K562 (cell line): Measurements from ENCODE around the gene ZBTB38. TPM values are rescaled to one million over a fixed set of nuclear protein-coding genes. Genes with fewer than 3 reads are reported as not detected.

Experiments
- ATAC-seq: fragments of 200-7000 bp; cut with Tn5 transposase; 3 replicates; pipeline ENCODE4 v1.9.1; 2020; ENCODE audit warnings: moderate library complexity
- BruUV-seq: library from RNA; stranded (reverse); fragments of 400-500 nt; replicated peaks from 2 replicates; lab custom pipeline; 2021; lab: Mats Ljungman, UMichigan
- CTCF ChIA-PET: fragments of 300-600 bp; formaldehyde crosslinking; extraction: SDS; loops from one replicate; lab custom pipeline; 2021; ENCODE audit warnings: low intra/inter-chr PET ratio; lab: Yijun Ruan, JAX
- POLR2A ChIA-PET: fragments of 300-600, 350-650 bp; sonication (Branson Sonifier 250); formaldehyde crosslinking; extraction: SDS; loops from one replicate; lab custom pipeline; 2021; ENCODE audit warnings: antibody characterized with exemption, inconsistent platforms; lab: Yijun Ruan, JAX
- DNase-seq, 4 experiments: peaks; one replicate each; pipeline versions ENCODE4 v3.0.0 to v3.0.0-alpha.2; 2011 to 2018; ENCODE audit warnings: low spot score in 3 of 4, mixed read lengths in 3 of 4; ENCODE audit errors: extremely low read depth in 1 of 4
- FAIRE-seq: peaks from 2 replicates; lab custom pipeline; 2011; peaks lifted over from hg19 to GRCh38; lab: Jason Lieb, UNC
- H2AFZ ChIP-seq: 2 replicates; pipeline ENCODE4 v1.6.0; 2011; ENCODE audit warnings: low read depth, low read length, control low read depth, inconsistent platforms
- H3K27ac ChIP-seq: fragments of 200-600 bp; 3 replicates; pipeline ENCODE4 v1.8.0; 2011; ENCODE audit warnings: low read depth, mild to moderate bottlenecking, control low read depth, inconsistent platforms, low read length, moderate library complexity, mixed read lengths; ENCODE audit errors: extremely low read depth
- H3K27me3 ChIP-seq, 2 experiments: fragments of 300-600 bp in 1 of 2; 2 replicates in 1 of 2; 3 replicates in 1 of 2; pipeline versions ENCODE4 v1.6.0 to v1.8.0; 2011; ENCODE audit warnings: inconsistent platforms in 2 of 2, low read length in 2 of 2, mild to moderate bottlenecking in 1 of 2, mixed read lengths in 1 of 2, moderate library complexity in 1 of 2; ENCODE audit not compliant: control insufficient read depth in 2 of 2, insufficient read depth in 2 of 2
- H3K36me3 ChIP-seq: fragments of 300-600 bp; 3 replicates; pipeline ENCODE4 v1.8.0; 2011; ENCODE audit warnings: mild to moderate bottlenecking, low read length, inconsistent platforms; ENCODE audit not compliant: control insufficient read depth, insufficient read depth
- H3K4me1 ChIP-seq, 2 experiments: fragments of 200-600 bp in 1 of 2; replicated peaks in 1 of 2; 2 replicates in 1 of 2; 3 replicates in 1 of 2; pipeline versions ENCODE4 v1.5.1 to v1.8.0; 2011; ENCODE audit warnings: inconsistent platforms in 2 of 2, low read length in 2 of 2, mild to moderate bottlenecking in 1 of 2, mixed read lengths in 1 of 2, moderate library complexity in 1 of 2; ENCODE audit not compliant: control insufficient read depth in 2 of 2, insufficient read depth in 2 of 2
- H3K4me2 ChIP-seq: 2 replicates; pipeline ENCODE4 v1.6.1; 2011; ENCODE audit warnings: low read length, control low read depth, inconsistent platforms, mixed read lengths; ENCODE audit not compliant: insufficient read depth
- H3K4me3 ChIP-seq: fragments of 200-600 bp; sonication (generic), shearing (Covaris generic); 2 replicates; pipeline ENCODE4 v1.5.1; 2016; ENCODE audit warnings: control low read depth, inconsistent platforms
- H3K79me2 ChIP-seq: fragments of 200-600 bp; 3 replicates; pipeline ENCODE4 v1.8.0; 2011; ENCODE audit warnings: low read length, inconsistent platforms; ENCODE audit not compliant: control insufficient read depth, insufficient read depth
- H3K9ac ChIP-seq, 2 experiments: 2 replicates each; pipeline versions ENCODE4 v1.6.0 to v1.6.1; 2011; ENCODE audit warnings: low read depth in 2 of 2, low read length in 2 of 2, control low read depth in 1 of 2, inconsistent platforms in 1 of 2, mild to moderate bottlenecking in 1 of 2, mixed read lengths in 1 of 2; ENCODE audit not compliant: insufficient read depth in 1 of 2
- H3K9me1 ChIP-seq: one replicate; pipeline ENCODE4 v1.6.0; 2011; ENCODE audit warnings: inconsistent platforms, mild to moderate bottlenecking, low read length, moderate library complexity; ENCODE audit not compliant: control insufficient read depth, insufficient read depth
- H3K9me3 ChIP-seq: replicated peaks from 2 replicates; pipeline ENCODE4 v1.5.1; 2011; ENCODE audit warnings: low read depth, low read length, inconsistent platforms; ENCODE audit not compliant: control insufficient read depth, insufficient read depth
- H4K20me1 ChIP-seq: replicated peaks from 2 replicates; pipeline ENCODE4 v1.6.1; 2011; ENCODE audit warnings: low read length, inconsistent platforms, mixed read lengths; ENCODE audit not compliant: control insufficient read depth, insufficient read depth
- ATF3 ChIP-seq, 2 experiments: fragments of 450-650 bp in 1 of 2; sonication (generic) in 1 of 2; formaldehyde crosslinking in 1 of 2; IDR thresholded peaks in 1 of 2; conservative IDR thresholded peaks in 1 of 2; 2 replicates each; pipeline versions ENCODE4 v1.6.1 to v1.8.1; 2016 to 2023; ENCODE audit warnings: mild to moderate bottlenecking in 2 of 2, moderate library complexity in 2 of 2, inconsistent platforms in 1 of 2, missing genetic modification reagents in 1 of 2
- ETV1 ChIP-seq: fragments of 450-650 bp; conservative IDR thresholded peaks from 2 replicates; pipeline ENCODE4 v1.6.1; 2016; ENCODE audit warnings: missing genetic modification characterization, control low read depth, low read depth, missing compliant biosample characterization
- GABPA ChIP-seq: fragments of 200-800 bp; sonication (Bioruptor generic); conservative IDR thresholded peaks from 2 replicates; pipeline ENCODE4 v1.6.1; 2016; ENCODE audit warnings: low read depth, missing genetic modification characterization, missing compliant biosample characterization
- RREB1 ChIP-seq: fragments of 250-450 bp; sonication (Bioruptor Pico); IDR thresholded peaks from 2 replicates; pipeline ENCODE4 v1.4.0; 2020
- SPI1 ChIP-seq: IDR thresholded peaks from 2 replicates; pipeline ENCODE4 v1.6.1; 2011; ENCODE audit warnings: low read depth, low read length, control low read depth, borderline replicate concordance
- WGBS: fragments of 100-300 bp; shearing (Covaris generic); methylation state at CpG from one replicate; pipeline ENCODE4 v1.1.6; 2016; ENCODE audit warnings: low coverage, mixed read lengths; ENCODE audit not compliant: insufficient coverage; ENCODE audit errors: missing lambda C conversion rate; 5-methylcytosine and 5-hydroxymethylcytosine counted together
- in situ Hi-C: fragments of 300-500 bp; cut with MboI; formaldehyde crosslinking; loops from 4 replicates; pipeline ENCODE4 v1.15.0; 2018; ENCODE audit warnings: inconsistent platforms, mixed read lengths
- intact Hi-C: fragments of 100-400 bp; cut with micrococcal nuclease; formaldehyde crosslinking; loops from 2 replicates; pipeline ENCODE4 v1.14.2; 2022
- polyA plus RNA-seq, 8 experiments: library from polyadenylated mRNA; depleted of rRNA in 4 of 8; stranded (reverse) in 5 of 8; unstranded in 3 of 8; fragments of >200 nt; fragmentation: Nextera tagmentation in 2 of 8; fragmentation: Illumina TruSeq in 1 of 8; extraction: Ambion mirVana in 2 of 8; extraction: Trizol in 1 of 8; gene quantifications; 2 replicates each; pipeline versions ENCODE4 v1.2.1 to v1.2.3, GENCODE V29; 2011 to 2014; ENCODE audit warnings: inconsistent platforms in 1 of 8, missing spikeins in 1 of 8
- total RNA-seq, 7 experiments: library from RNA; depleted of rRNA in 6 of 7; stranded (reverse); fragments of >200 nt in 6 of 7; fragmentation: Illumina TruSeq in 2 of 7; extraction: Trizol in 2 of 7; gene quantifications; 2 replicates each; pipeline versions ENCODE4 v1.2.1 to v1.2.3, GENCODE V29; 2011 to 2021; ENCODE audit warnings: low replicate concordance in 1 of 7
- TF ChIP-seq, protein P1 (sequence below): fragments of 200-800 bp; sonication (Bioruptor generic); IDR thresholded peaks from 2 replicates; pipeline ENCODE4 v1.6.1; 2016; ENCODE audit warnings: missing genetic modification characterization, missing compliant biosample characterization

ZBTB38 gene
- total and polyA plus RNA-seq, 9 of the 15 experiments (the other 6 are each of a cell fraction or from before 2014, with no cell fraction given) = 12.1 to 39.4 (median 22.9) TPM

- CTCF ChIA-PET = no interaction called here
- H3K4me1 ChIP-seq = peaks cover 2 to 28% of the 10 kb centered on the region in 2 experiments; a peak in 4 of 5 replicates
- no peaks in the 10 kb centered on the region for H3K79me2 ChIP-seq
- ATAC-seq (no peak), FAIRE-seq (no peak), DNase-seq (no peak)
- H3K27ac ChIP-seq = no peak overlapping the region
- 0 out of 2 replicates have a peak, but pooled peaks have one; percentile 35 for TF ChIP-seq ETV1 (tag)
- TF ChIP-seq, protein P1, sequence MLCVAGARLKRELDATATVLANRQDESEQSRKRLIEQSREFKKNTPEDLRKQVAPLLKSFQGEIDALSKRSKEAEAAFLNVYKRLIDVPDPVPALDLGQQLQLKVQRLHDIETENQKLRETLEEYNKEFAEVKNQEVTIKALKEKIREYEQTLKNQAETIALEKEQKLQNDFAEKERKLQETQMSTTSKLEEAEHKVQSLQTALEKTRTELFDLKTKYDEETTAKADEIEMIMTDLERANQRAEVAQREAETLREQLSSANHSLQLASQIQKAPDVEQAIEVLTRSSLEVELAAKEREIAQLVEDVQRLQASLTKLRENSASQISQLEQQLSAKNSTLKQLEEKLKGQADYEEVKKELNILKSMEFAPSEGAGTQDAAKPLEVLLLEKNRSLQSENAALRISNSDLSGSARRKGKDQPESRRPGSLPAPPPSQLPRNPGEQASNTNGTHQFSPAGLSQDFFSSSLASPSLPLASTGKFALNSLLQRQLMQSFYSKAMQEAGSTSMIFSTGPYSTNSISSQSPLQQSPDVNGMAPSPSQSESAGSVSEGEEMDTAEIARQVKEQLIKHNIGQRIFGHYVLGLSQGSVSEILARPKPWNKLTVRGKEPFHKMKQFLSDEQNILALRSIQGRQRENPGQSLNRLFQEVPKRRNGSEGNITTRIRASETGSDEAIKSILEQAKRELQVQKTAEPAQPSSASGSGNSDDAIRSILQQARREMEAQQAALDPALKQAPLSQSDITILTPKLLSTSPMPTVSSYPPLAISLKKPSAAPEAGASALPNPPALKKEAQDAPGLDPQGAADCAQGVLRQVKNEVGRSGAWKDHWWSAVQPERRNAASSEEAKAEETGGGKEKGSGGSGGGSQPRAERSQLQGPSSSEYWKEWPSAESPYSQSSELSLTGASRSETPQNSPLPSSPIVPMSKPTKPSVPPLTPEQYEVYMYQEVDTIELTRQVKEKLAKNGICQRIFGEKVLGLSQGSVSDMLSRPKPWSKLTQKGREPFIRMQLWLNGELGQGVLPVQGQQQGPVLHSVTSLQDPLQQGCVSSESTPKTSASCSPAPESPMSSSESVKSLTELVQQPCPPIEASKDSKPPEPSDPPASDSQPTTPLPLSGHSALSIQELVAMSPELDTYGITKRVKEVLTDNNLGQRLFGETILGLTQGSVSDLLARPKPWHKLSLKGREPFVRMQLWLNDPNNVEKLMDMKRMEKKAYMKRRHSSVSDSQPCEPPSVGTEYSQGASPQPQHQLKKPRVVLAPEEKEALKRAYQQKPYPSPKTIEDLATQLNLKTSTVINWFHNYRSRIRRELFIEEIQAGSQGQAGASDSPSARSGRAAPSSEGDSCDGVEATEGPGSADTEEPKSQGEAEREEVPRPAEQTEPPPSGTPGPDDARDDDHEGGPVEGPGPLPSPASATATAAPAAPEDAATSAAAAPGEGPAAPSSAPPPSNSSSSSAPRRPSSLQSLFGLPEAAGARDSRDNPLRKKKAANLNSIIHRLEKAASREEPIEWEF (CRISPR knock-in tag) = no peak
- TF ChIP-seq ATF3 (IDR thresholded peaks at IDR 0.05) = peak; percentile 22; the same call in 1 of the 2 replicates
- no peak for TF ChIP-seq ATF3 (CRISPR knock-in tag; conservative IDR thresholded peaks at IDR 0.05)
- no peak for TF ChIP-seq SPI1
- no peak for TF ChIP-seq RREB1 (CRISPR knock-in tag)
- TF ChIP-seq GABPA (tag) = peak; percentile 24; the same call in 1 of the 2 replicates
- no TSS peak for BruUV-seq
- peaks cover 28% of the 10 kb centered on the region; the same call in 2 of the 3 replicates for H3K36me3 ChIP-seq
- in situ Hi-C loops (no loop called here), intact Hi-C loops (no loop called here)
- POLR2A ChIA-PET = interaction anchor here (0.7 to 2.1 kb wide), 4 partner anchors 9 to 101 kb away, joined by 3 to 5 read pairs (median 4); no protein-coding TSS in a partner anchor
- H3K9me1 ChIP-seq = no peaks in the 10 kb centered on the region
- no peaks in the 10 kb centered on the region for H4K20me1 ChIP-seq
- H2AFZ ChIP-seq = no peak overlapping the region
- H3K9me3 ChIP-seq = no peaks in the 10 kb centered on the region
- H3K27me3 ChIP-seq = no peaks in the 10 kb centered on the region
- no peak overlapping the region for H3K4me3 ChIP-seq
- no peak overlapping the region; a peak in 1 of 4 replicates for H3K9ac ChIP-seq
- no peak overlapping the region for H3K4me2 ChIP-seq
- WGBS = 60% methylated on average over 3 of the region's 3 CpGs
These were observed 45.1 kb downstream of the ZBTB38 start for GRCh38 chr3:141413391-141413790.
